Left renal pelvis (tissue), 4 donors: Measurements from ENCODE around the gene CPAMD8. TPM values are rescaled to one million over a fixed set of nuclear protein-coding genes. Genes with fewer than 3 reads are reported as not detected.
"Not testable (repeated sequence)": the region's sequence is repeated elsewhere in the genome, so short reads cannot be mapped to it uniquely, and the experiment has no call there.

Experiments
- DNase-seq, 4 donors: peaks; one replicate each; pipeline ENCODE4 v3.0.0-alpha.2; 2013; ENCODE audit warnings: low read depth in 4 of 4, low spot score in 3 of 4
- polyA plus RNA-seq, 4 donors: library from polyadenylated mRNA; unstranded; fragments of 120-200 nt; gene quantifications; one replicate each; pipeline ENCODE4 v1.2.1, GENCODE V29; 2013; ENCODE audit not compliant: insufficient read length in 4 of 4

CPAMD8 gene
- polyA plus RNA-seq, 4 donors, result 34.3 to 59.8 (median 40.3) TPM

GRCh38 chr19:16878181-16878965 lies 148.2 kb downstream of the CPAMD8 start:
- no peak for DNase-seq

GRCh38 chr19:16877581-16877980 lies 149.0 kb downstream of the CPAMD8 start:
- no peak for DNase-seq

GRCh38 chr19:16876904-16877361 lies 149.7 kb downstream of the CPAMD8 start:
- no peak for DNase-seq

GRCh38 chr19:16875584-16876555 lies 150.7 kb downstream of the CPAMD8 start:
- no peak for DNase-seq

GRCh38 chr19:16874978-16875299 lies 151.7 kb downstream of the CPAMD8 start:
- DNase-seq, result not testable (repeated sequence)

- no peak for DNase-seq
Measured at GRCh38 chr19:16874250-16874977, 152.2 kb downstream of the CPAMD8 start.

GRCh38 chr19:16873594-16873993 lies 153.0 kb downstream of the CPAMD8 start:
- DNase-seq, result no peak

- DNase-seq, result no peak
Measured at GRCh38 chr19:16872728-16873127, 153.9 kb downstream of the CPAMD8 start.

- DNase-seq, result no peak
Measured at GRCh38 chr19:16871871-16872270, 154.7 kb downstream of the CPAMD8 start.

GRCh38 chr19:16869331-16869972 lies 157.2 kb downstream of the CPAMD8 start:
- no peak for DNase-seq

- no peak for DNase-seq
Measured at GRCh38 chr19:16868423-16869130, 158.0 kb downstream of the CPAMD8 start.

- no peak for DNase-seq
Measured at GRCh38 chr19:16867211-16867610, 159.4 kb downstream of the CPAMD8 start.

GRCh38 chr19:16862826-16863415 lies 163.7 kb downstream of the CPAMD8 start:
- no peak for DNase-seq

GRCh38 chr19:16861834-16862233 lies 164.8 kb downstream of the CPAMD8 start:
- no peak for DNase-seq

- no peak for DNase-seq
Measured at GRCh38 chr19:16861011-16861410, 165.6 kb downstream of the CPAMD8 start.

- no peak for DNase-seq
Measured at GRCh38 chr19:16860118-16860517, 166.5 kb downstream of the CPAMD8 start.

GRCh38 chr19:16859626-16860025 lies 167.0 kb downstream of the CPAMD8 start:
- no peak for DNase-seq

- DNase-seq, result no peak
Measured at GRCh38 chr19:16856091-16856490, 170.5 kb downstream of the CPAMD8 start.

- DNase-seq, result no peak
Measured at GRCh38 chr19:16853066-16853465, 173.5 kb downstream of the CPAMD8 start.
